Suppressor macrophage treated with lipopolysaccharide for 4 hours (primary cell): Measurements from ENCODE around the gene PPP6R3.

ENCODE experiments used
- DNase-seq: peaks from one replicate; pipeline ENCODE4 v3.0.0-alpha.2; 2020

PPP6R3 gene

GRCh38 chr11:68657021-68657780 lies 196.6 kb downstream of the PPP6R3 start:
- DNase-seq = no peak

GRCh38 chr11:68658097-68658496 lies 197.5 kb downstream of the PPP6R3 start:
- no peak for DNase-seq

DNA sequence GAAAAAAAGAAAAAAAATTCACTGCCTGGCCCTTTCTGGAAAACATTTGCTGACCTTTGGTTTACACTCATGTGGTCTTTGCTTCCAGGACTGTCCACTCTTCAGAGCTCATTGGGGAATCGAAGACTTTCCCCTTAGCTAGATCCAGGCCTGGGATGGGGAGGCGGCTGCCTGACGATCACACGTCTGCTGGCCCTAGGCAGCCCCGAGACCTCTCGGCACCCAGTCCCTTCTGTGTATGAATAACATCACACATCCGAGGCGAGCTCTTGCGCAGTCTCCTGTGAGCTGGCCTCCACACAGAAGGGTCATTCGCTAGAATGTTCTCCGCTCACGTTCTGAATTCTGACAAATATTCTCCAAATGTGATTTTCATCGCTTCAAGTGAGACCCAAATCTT lies 198.1 kb downstream of the PPP6R3 start:
- no peak for DNase-seq

DNA sequence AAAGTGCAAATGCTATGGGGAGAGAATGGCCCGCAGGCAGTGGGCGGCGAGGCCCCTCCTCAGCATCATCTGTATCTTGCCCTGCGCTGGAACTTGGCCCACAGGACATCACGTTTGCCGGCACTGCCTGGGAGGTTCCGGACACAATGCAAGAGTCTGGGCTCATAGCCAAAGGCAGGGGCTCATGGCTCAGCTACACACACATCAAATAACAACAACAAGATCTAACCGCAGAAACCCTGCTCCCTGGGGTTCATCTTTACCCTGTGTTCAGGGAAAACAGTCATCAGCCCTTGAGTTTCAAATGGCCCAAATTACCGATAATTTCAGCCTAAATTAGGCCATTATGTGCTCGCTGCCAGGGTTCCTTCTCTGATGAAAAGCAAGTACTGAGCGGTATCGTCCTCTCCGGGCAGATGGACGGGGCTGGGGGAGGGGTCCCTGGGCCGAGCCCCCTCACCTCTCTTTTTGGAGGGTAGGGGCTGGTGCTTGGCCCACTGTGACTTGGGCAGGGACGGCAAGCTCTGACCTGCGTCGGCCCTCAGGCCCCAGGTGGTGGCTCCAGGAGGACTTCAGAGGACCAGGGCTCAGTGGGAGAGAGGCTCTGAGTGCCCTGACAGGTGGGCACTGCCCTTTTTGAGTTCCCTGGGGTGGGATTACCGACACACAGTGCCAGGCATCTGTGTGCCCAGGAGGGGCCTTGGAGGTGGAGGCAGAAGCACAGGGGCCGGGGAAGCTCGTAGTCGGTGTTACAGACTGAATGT lies 198.8 kb downstream of the PPP6R3 start:
- no peak for DNase-seq

DNA sequence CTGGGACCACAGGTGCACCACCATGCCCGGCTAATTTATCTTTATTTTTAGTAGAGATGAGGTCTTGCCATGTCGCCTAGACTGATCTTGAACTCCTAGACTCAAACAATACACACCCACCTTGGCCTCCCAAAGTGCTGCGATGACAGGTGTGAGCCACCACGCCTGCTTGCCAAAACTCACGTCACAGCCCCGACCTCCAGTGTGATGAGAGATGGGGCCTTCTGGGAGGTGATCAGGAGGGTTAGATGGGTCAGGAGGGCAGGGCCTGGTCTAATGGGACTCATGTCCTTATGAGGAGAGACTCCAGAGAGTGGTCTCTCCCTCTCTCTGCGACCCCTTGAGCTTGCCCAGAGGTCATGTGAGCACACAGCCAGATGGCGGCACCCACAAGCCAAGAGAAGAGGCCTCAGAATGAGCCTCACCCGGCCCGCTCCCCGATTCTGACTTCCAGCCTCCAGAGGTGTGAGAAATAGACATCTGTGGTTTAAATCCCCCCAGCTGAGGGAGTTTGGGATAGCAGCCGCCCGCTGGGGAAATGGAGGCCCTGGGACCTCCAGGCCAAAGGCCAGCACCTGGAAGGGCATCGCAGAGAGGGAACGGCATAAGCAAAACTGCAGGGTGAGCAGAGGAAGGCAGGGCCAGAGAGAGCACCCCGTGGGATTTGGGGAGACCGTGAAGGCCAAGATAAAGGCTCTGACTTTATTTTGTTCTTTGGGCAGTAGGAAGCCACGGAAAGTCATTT lies 199.7 kb downstream of the PPP6R3 start:
- DNase-seq = no peak

GRCh38 chr11:68661014-68661413 lies 200.5 kb downstream of the PPP6R3 start:
- no peak for DNase-seq

DNA sequence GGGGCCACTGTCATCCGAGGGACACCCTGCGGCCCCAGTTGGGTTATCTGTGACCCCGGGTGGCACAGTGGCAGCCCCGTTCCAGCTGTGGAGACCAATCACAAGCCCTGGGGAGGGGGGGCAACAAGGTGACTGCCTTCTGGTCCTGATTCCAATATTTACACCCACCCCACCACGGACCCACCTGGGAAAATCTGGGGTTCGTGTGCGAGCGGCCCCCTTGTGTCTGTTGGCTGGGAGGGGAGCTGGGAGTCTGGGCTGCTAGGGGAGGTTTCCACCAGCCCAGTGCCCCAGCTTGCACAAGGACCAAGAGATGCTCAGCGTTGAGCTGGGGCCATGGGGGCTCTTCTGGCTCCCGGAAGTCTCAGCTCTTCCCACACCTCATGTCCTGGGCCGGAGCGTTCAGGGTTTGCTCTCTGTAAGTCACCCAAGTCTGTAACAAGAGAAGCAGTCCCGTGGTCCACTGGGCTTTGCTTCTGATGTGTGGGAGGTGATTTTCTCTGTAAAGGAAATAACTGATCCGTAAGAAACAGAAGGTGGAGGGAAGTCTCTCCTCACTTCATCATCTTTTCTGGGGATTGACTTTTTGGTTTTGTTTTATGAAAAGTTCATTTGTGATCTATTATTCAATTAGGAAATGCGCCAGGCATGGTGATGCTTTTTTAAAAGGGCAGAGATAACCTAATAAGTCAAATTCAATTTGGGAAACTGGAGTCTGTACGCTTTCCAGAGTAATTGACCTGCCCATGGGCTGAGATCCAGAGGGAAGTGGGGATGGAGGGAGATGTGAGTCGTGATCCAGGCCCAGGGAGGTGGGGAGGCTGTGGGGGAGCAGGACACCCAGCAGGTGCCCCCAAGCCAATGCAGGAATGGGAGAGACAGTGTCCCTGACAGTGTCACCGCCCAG lies 201.4 kb downstream of the PPP6R3 start:
- no peak for DNase-seq

DNA sequence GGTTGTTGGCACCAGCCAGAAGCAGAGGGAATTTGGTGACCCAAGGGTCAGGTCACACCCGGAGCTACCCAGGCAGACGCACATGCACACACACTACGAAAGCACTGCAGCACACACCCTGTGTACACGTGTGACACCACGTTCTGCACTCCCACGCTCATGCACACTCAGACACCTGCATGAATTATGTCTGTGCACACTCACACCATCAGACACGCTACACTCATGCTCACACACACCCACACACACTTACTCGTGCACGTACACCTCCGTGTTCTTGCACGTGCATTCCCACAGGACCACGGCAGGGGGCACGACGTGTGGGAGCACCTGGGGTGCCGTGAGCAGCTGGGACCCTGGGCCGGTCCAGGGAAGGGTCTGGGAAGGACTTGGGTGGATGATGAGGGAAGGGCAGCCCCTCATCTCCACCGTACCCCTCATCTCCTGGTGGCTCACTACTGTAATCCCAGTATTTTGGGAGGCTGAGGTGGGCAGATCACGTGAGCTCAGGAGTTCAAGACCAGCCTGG lies 203.0 kb downstream of the PPP6R3 start:
- no peak for DNase-seq

DNA sequence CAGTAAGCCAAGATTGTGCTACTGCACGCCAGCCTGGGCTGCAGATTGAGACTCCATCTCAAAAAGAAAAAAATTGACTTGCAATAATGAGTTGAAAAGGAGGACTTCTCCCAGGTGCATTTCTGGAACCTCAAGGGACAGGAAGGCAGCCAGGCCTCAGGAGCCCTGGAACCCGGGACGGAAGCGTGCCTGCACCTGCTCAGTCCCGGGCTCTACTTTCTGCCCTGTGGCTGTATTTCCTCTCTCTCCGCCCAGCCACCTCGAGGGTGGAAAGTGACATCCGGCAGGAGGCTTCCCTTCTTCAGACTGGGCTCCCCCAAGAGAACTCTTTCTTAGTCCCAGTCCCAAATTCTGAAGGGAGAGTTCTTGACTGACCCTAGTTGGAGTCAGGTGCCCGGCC lies 203.6 kb downstream of the PPP6R3 start:
- no peak for DNase-seq

DNA sequence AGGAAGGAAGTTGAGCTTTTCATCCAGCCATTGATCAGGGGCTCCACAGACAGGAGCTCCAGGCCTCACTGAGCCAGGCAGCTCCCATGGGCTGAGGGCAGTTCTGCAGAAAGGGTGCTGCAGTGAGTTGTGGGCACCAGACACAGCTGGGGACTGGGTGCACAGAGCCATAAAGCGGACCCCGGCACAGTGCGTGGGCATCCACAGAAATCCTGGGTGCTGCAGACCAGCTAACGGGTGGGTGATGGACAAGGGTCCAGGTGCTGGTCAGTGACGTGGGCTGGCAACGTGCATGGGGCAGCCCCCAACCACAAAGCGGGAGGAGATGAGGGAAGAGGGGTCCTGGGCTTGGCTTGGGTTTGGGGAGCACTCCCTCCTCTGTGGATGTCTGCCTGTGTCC lies 204.4 kb downstream of the PPP6R3 start:
- DNase-seq = no peak
